K562 (cell line): ENCODE measurements around the gene ELOF1. TPM values are rescaled to one million over a fixed set of nuclear protein-coding genes. Genes with fewer than 3 reads are reported as not detected.

Experiments
- ELK1 ChIP-seq: sonication (generic); formaldehyde crosslinking; IDR thresholded peaks from 2 replicates; pipeline ENCODE4 v1.8.1; 2022; ENCODE audit warnings: missing genetic modification reagents
- HDAC1 ChIP-seq, 2 experiments: fragments of 450-650 bp; IDR thresholded peaks; 2 replicates each; pipeline ENCODE4 v1.6.1; 2016 to 2017; ENCODE audit warnings: inconsistent platforms in 1 of 2, mild to moderate bottlenecking in 1 of 2, moderate library complexity in 1 of 2
- IFI16 ChIP-seq: fragments of 250-450 bp; sonication (Bioruptor Pico); IDR thresholded peaks from 2 replicates; pipeline ENCODE4 v2.1.2; 2022; ENCODE audit warnings: mild to moderate bottlenecking, inconsistent platforms
- KLF13 ChIP-seq: fragments of 450-650 bp; IDR thresholded peaks from 2 replicates; pipeline ENCODE4 v1.6.1; 2016; ENCODE audit warnings: missing genetic modification characterization, low read depth, mild to moderate bottlenecking, missing compliant biosample characterization, moderate library complexity, borderline replicate concordance
- MYC ChIP-seq, 2 experiments: fragments of 250-450 bp in 1 of 2; sonication (Bioruptor Pico) in 1 of 2; IDR thresholded peaks; 2 replicates each; pipeline versions ENCODE4 v1.5.1 to v1.6.1; 2012 to 2021; ENCODE audit warnings: low read depth in 2 of 2, borderline replicate concordance in 1 of 2, improper control_type of control experiment in 1 of 2, low read length in 1 of 2, mild to moderate bottlenecking in 1 of 2, moderate library complexity in 1 of 2
- SAFB2 ChIP-seq: fragments of 200-400 bp; formaldehyde crosslinking; IDR thresholded peaks from 2 replicates; pipeline ENCODE4 v1.6.1; 2018; ENCODE audit warnings: borderline replicate concordance, low read length, low read depth, moderate library complexity; ENCODE audit not compliant: severe bottlenecking
- SIN3A ChIP-seq, 2 experiments: fragments of 150-350 bp in 1 of 2; IDR thresholded peaks; 2 replicates each; pipeline ENCODE4 v1.6.1; 2011 to 2016; ENCODE audit warnings: borderline replicate concordance in 2 of 2, low read depth in 2 of 2, low read length in 2 of 2, mild to moderate bottlenecking in 2 of 2, moderate library complexity in 2 of 2; ENCODE audit not compliant: control insufficient read depth in 1 of 2
- TFE3 ChIP-seq: fragments of 450-650 bp; formaldehyde crosslinking; IDR thresholded peaks from 2 replicates; pipeline ENCODE4 v1.4.0; 2020; ENCODE audit warnings: mild to moderate bottlenecking, mixed read lengths
- USF2 ChIP-seq: sonication (generic); formaldehyde crosslinking; IDR thresholded peaks from 2 replicates; pipeline ENCODE4 v1.5.0; 2020; ENCODE audit warnings: missing genetic modification reagents
- ZBTB43 ChIP-seq: sonication (generic); formaldehyde crosslinking; IDR thresholded peaks from 2 replicates; pipeline ENCODE4 v1.8.0; 2023; ENCODE audit warnings: mild to moderate bottlenecking, missing genetic modification reagents
- ZNF146 ChIP-seq: IDR thresholded peaks from one replicate; pipeline ENCODE4 v1.6.1; 2018; ENCODE audit warnings: missing compliant biosample characterization; ENCODE audit not compliant: unreplicated experiment
- ZNF444 ChIP-seq: fragments of 250-450 bp; sonication (Bioruptor Pico); IDR thresholded peaks from 2 replicates; pipeline ENCODE4 v1.4.0; 2020; ENCODE audit warnings: mild to moderate bottlenecking, moderate library complexity
- polyA plus RNA-seq, 8 experiments: library from polyadenylated mRNA; depleted of rRNA in 4 of 8; stranded (reverse) in 5 of 8; unstranded in 3 of 8; fragments of >200 nt; fragmentation: Nextera tagmentation in 2 of 8; fragmentation: Illumina TruSeq in 1 of 8; extraction: Ambion mirVana in 2 of 8; extraction: Trizol in 1 of 8; gene quantifications; 2 replicates each; pipeline versions ENCODE4 v1.2.1 to v1.2.3, GENCODE V29; 2011 to 2014; ENCODE audit warnings: inconsistent platforms in 1 of 8, missing spikeins in 1 of 8
- total RNA-seq, 7 experiments: library from RNA; depleted of rRNA in 6 of 7; stranded (reverse); fragments of >200 nt in 6 of 7; fragmentation: Illumina TruSeq in 2 of 7; extraction: Trizol in 2 of 7; gene quantifications; 2 replicates each; pipeline versions ENCODE4 v1.2.1 to v1.2.3, GENCODE V29; 2011 to 2021; ENCODE audit warnings: low replicate concordance in 1 of 7

ELOF1 gene
- total and polyA plus RNA-seq, 9 of the 15 experiments (the other 6 are each of a cell fraction or from before 2014, with no cell fraction given) = 16.7 to 147 (median 74.2) TPM

- no peak for TF ChIP-seq TFE3 (CRISPR knock-in tag)
- no peak for TF ChIP-seq USF2 (CRISPR knock-in tag)
- no peak for TF ChIP-seq ELK1 (CRISPR knock-in tag)
- TF ChIP-seq ZBTB43 (CRISPR knock-in tag) = no peak
- no peak for TF ChIP-seq ZNF146 (CRISPR knock-in tag)
- TF ChIP-seq ZNF444 (CRISPR knock-in tag) = 0 out of 2 replicates have a peak, but pooled peaks have one; percentile 22
- TF ChIP-seq SIN3A (IDR thresholded peaks at IDR 0.05; ENCODE audit: borderline replicate concordance in 2 of 2, control insufficient read depth in 1 of 2, low read depth in 2 of 2, low read length in 2 of 2) = 0 out of 4 replicates have a peak, but pooled peaks of 1 of the 2 experiments have one; percentile 39
- no peak for TF ChIP-seq SAFB2
- TF ChIP-seq IFI16 (CRISPR knock-in tag) = no peak
- peak; percentile 81; the same call in 1 of the 2 replicates for TF ChIP-seq MYC (IDR thresholded peaks at IDR 0.05; ENCODE audit: low read depth, low read length)
- no peak for TF ChIP-seq MYC (CRISPR knock-in tag; IDR thresholded peaks at IDR 0.05; ENCODE audit: borderline replicate concordance, low read depth)
- peak; percentile 76; the same call in 1 of the 2 replicates for TF ChIP-seq KLF13 (tag)
- TF ChIP-seq HDAC1 (IDR thresholded peaks at IDR 0.05) = 0 out of 4 replicates have a peak, but pooled peaks of 1 of the 2 experiments have one; percentile 60
These were observed 23.0 kb downstream of the ELOF1 start (continued) for GRCh38 chr19:11535792-11536595.
